GM19438 (cell line): Measurements from ENCODE around the gene COPB2.
"Not testable (repeated sequence)": the region's sequence is repeated elsewhere in the genome, so short reads cannot be mapped to it uniquely, and the experiment has no call there.

ENCODE experiments used
- ATAC-seq: cut with Tn5 transposase; IDR thresholded peaks from one replicate; pipeline ENCODE4 v1.9.1; 2021; ENCODE audit warnings: low read depth; ENCODE audit not compliant: unreplicated experiment

COPB2 gene

DNA sequence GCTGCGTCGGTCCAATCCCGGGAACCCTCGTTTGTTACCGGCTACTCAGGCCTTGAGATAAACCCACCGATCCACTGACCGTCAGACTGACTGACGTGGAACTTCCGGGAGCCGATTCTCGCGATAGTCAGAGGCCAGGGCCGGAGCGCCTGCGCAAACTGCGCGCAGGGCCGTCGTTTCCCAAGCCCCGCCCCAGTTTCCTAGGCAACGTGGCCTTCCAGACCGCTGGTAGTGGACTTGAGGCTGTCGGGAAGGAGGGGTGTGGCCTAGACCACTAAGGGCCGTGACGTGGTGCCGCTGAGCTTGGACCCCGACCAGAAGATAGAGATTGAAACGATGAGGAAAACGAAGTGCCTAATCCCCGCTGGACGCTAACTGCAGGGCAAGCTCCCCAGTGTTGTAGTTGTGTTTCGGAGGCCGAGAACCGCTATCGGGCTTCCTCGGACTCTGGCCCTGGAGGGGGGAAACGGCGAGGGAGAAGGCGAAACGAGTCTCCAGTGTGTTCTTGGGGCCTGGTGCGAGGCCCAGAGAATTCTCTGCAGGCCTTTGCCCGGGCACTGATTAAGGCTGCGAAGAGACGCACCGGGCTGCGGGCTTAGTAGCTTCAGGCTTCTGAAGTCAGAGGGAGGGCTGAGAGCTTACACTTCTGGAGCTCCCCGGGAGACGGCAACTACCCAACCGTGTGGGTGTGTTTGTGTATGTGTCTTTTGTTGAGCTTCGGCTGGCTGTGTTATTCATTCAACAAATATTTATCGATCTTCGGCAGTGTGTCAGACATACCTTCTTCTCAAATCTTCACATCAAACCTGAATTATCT is at the start of gene COPB2:
Gene COPB2, minus strand, starts transcription at position 96 of the 817 bp plus-strand sequence. CDS start 97 bp downstream, outside the sequence.
- peak; percentile 98 for ATAC-seq

- no peak for ATAC-seq
These were observed 45.4 kb upstream of the COPB2 start for GRCh38 chr3:139434764-139435307.

DNA sequence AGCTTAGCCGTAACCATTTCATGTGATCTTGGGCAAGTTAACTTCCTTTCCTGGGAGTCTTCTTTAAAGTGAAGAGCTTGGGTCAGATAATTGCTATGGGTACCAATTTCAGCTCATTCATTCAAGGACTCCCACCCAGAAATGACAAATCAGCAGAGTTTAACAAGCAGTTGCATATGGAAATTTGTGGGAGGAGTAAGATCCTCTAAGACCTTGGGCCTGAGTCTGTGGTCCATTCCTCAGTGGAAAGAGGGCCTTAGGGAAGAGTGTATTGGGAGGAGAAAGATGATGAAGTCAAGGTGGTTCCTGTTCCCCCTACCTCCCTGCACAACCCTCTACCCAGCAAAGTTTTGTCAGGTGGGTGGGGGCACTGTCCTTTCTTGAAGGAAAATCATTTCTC is 44.8 kb upstream of the COPB2 start:
- no peak for ATAC-seq

GRCh38 chr3:139433089-139433488 is 43.6 kb upstream of the COPB2 start:
- ATAC-seq: no peak

- ATAC-seq: no peak
These were observed 41.0 kb upstream of the COPB2 start for GRCh38 chr3:139430493-139430892.

- ATAC-seq: no peak
These were observed 38.0 kb upstream of the COPB2 start for GRCh38 chr3:139427283-139428060.

DNA sequence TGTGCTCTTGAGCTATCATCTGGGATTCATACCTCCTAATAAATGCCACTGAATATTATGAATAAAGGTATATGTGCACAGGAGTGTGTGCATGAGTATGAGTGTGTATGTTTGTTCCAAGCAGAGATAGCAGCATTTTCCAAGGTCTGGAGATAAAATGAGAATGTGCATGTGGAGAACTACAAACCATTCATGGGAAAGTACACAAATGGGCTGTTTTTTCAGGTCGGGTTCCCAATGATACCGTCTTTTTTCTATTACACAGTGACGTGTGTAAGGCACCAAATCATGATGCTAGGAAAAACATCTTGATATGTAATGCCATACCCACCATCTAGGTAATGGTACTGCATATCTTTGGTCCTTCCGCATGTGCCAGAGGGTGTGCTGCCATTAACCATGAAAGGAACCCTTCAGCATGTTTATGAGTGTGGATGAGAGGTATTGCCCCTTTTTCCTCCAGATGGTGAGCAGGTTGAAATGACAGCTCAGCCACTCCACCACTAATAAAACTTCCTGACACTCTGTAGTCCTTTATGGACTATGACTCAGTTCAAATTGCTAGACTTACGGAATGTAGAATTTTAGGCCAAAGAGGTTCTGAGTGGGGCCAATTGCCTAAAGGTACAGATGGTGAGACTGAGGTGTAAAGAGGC is 36.4 kb upstream of the COPB2 start:
- ATAC-seq: no peak

GRCh38 chr3:139423232-139423631 is 33.8 kb upstream of the COPB2 start:
- no peak for ATAC-seq

GRCh38 chr3:139421460-139421859 is 32.0 kb upstream of the COPB2 start:
- no peak for ATAC-seq

DNA sequence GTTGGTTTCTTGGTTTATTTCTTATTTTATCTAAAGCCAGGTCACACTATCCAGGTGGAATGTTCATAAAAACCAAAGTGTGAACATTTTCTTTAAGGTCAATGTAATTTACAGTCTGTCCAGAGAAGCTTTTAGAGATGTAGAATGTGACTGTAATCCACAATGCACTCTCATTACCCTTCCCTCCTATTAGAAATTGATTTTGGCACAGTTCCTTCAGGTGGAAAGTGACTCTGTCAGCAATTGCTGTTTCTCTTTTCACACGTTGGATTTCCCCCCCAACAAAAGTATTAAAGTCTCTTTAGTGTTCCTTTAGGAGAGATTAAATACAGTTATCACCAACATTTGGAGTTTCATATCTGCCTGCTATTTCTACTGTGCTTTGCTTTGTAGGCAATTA is 31.6 kb upstream of the COPB2 start:
- ATAC-seq: no peak

DNA sequence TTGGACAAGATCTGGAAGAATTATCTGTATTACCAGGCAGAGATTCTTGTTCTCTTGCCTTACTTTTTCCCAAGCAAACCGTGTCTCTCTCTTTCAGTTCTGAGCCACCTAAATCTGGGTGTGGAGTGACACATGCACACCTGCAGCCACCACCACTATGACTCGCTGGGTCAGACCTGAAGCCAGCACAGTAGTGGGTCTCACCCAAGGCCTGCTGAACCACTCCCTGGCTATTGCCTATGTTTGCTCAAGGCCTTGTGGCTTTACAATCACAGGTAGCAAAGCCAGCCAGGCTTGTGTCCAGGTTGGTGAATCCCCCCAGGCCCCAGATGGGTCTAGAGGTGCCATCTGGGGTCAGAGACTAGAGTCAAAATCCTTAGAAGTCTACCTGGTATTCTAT is 28.7 kb upstream of the COPB2 start:
- no peak for ATAC-seq

DNA sequence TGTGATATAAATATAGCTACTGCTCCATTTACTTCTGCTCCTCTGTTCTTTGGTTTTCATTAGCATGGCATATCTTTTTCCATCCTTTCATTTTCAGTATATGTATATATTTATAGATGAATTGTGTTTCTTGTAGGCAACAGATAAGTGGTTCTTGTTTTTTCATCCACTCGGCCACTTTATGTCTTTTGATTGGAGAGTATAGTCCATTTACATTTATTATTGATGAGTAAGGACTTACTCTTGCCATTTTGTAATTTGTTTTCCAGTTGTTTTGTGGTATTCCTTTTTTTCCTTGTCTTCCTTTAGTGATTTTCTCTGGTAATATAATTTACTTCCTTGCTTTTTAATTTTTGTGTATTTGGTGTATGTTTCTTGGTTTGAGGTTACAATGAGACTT is 26.8 kb upstream of the COPB2 start:
- no peak for ATAC-seq

GRCh38 chr3:139414608-139415224 is 25.3 kb upstream of the COPB2 start:
- ATAC-seq: no peak

- ATAC-seq: not testable (repeated sequence)
These were observed 23.4 kb upstream of the COPB2 start for GRCh38 chr3:139412891-139413290.

GRCh38 chr3:139401155-139401554 is 11.7 kb upstream of the COPB2 start:
- ATAC-seq: not testable (repeated sequence)

DNA sequence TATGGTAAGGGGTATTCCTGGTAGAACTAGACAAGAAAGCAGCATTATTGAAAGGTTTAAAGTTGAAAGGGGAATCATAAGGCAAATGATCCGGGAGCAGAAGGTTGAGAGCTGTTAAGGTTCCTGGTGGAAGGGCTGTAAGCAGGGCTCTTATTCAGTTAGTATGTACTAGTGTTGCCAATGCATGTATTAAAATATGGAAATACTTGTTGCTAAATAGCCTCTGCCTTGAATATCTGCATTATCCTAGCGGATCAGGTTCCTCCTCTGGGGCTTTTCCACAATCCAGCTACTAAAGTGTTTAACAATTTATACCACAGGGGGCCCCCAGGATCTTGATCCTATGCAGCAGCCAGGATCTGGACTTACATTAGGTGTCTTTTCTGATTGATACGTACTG is 7.3 kb upstream of the COPB2 start:
- no peak for ATAC-seq

GRCh38 chr3:139394116-139394515 is 4.7 kb upstream of the COPB2 start:
- no peak for ATAC-seq

DNA sequence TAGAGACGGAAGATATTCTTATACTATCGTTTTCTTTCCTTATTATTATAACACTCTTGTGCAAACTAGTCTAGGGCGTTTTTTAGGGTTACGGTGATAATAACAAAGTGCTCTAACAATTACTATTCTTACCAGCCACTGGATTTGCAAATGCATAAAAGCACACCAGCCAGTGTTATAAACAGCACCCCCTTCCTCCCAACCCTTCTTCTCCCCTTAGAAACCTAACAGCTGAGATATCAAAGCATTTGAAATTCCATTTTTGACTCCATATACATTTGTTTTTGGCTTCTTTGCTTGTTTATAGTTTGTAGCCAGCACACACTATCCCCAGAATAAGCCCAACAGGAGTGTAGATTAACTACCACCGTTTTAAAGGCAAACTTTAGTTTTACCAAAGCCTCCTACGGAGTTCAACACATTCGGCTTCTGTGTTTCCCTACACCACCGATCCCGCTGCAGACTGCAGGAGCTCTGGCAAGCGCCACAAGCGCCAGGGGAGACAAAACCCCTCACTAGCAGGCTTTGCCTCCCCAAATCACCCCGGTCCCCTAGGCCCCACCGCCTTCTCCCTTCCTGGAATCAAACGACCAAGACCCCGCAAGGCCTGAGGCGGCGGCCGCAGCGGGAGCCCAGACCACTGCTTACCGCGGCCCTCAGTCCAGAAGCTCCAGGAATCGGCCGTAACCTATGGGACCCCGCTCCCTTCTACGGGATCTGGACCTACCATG is 461 bp downstream of the COPB2 start:
- ATAC-seq: peak; percentile 36

- ATAC-seq: no peak
These were observed 1.4 kb downstream of the COPB2 start for GRCh38 chr3:139388077-139388476.

DNA sequence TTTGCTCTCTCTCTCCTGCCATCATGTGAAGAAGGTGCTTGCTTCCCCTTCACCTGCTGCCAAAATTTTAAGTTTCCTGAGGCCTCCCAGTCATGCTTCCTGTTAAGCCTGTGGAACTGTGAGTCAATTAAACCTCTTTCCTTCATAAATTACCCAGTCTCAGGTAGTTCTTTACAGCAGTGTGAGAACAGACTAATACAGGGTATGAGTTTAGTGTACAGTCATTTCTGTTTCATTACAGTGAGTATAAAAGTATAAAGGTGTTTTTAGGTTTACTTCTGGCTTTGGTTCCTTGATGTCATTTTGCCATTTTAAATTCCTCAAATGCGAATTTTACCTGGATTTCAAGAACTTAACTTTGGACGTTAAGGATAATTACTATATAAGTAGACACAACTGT is 7.2 kb downstream of the COPB2 start:
- not testable (repeated sequence) for ATAC-seq
